ENCODE results near the gene PLB1.
"Not testable (repeated sequence)": the region's sequence is repeated elsewhere in the genome, so short reads cannot be mapped to it uniquely, and the experiment has no call there.

Gene PLB1

DNA sequence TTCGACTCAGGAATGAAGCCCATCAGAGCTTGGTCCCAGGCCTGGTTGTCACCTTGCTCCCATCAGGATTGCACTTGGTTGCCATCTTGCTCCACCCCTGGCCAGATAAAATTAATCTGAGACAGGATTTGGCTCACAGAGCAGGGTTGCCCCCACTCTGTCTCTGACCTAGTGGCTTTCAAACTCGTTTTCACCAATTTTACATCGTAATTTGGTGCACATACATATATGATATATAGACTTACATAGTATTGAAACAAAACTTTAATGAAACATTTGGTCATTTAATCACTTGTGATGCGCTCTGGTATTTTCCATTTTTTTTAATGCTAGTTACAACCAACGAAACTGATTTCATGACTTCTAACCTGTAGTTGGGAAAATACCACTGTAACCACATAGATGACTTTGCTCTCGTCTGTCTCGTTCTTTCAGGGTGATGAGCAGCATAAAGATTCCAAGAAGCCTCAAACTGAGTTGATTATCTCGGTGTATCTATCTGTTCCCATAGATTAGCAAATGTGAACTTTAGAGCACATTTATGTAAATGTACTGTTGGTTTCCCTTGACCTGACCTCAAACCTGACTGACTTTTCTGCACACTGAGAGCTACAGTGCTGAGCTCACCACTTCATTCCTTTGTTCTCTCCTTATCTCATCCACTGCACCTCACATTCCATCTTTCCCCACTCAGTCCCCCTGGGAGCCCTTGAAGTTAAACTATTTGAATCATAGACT lies 30.5 kb upstream of the PLB1 start:
- no peak for DNase-seq

DNA sequence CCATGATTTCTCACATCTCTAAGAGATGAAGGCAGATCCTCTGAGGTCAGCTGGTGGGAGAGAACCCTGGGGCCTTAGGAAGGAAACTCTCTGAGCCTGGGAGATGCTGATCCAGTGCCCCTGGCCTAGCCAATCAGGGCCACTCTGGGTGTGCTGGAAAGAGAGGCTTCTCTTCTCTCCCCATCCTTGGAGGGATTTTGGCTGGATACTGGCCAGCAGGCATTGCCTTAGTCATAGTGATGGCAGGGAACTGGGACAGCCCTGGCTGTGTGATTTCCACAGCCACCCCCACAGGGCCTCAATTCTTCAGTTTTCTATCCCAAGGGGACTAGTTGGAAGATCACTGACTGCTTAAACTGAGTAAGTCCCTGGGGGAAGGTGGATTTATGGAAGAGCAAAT lies 26.6 kb upstream of the PLB1 start:
- no peak for DNase-seq

DNA sequence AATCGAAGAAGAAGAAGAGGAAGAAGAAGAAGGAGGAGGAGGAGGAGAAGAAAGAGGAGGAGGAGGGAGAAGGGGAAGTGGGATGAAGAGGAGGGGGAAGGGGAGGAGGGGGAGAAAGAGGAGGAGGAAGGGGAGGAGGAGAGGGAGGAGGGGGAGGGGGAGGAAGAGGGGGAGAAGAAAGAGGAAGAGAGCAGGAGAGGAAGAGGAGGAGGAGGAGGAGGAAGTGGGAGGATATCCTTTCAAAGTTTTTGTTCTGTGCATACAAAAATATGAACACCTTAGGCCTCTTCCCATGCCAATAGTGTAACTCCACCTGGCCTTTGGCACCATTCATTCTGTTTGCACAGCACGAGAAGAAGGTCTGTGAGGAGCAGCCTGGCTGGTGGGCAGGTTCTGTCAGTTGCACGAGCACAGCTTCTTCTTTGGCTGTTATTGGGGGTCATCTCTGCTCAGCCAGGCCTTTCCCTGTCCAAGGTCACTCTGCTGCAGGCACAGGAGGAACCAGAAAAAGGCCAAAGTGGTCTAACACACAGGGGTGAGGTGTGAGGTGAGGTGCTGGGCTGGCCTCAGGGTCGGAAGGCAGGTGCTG lies 25.8 kb upstream of the PLB1 start:
- DNase-seq, result no peak

DNA sequence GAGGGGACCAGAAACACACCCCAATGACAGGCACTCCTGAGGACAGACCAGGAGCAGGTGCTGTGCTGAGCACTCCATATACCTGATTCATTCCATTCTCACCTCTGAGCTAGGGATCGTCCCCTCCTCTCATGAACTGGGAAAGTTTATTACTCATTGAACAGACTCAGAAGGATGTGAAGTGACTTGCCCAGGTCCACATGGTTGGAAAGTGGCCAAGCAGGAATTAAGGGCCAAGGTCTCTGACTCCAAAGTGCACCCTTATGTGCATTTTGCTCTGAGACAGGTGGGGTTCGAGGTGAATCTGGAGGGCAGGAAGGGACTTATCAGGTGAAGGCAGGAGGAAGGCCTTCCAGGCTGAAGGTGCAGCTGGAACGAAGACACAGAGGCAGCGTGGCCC lies 25.1 kb upstream of the PLB1 start:
- no peak for DNase-seq

DNA sequence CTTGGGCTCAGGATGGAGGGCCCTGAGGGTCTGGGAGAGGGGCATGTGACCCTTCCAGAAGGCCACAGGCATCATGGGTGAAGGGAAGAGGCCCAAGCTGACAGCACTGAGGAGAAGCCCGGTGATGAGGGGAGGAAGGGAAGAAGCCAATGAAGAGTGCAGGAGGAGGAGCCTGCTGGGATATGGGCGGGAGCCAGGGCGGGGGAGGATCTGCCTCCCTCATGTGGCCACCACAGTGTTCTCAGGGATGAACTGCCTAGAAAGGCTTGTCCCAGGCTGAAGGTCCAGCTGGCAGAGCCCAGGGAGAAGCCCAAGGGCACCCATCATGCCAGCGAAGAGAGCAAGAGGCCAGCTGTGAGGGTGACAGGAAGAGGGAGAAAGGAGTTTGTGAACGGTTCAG lies 24.6 kb upstream of the PLB1 start:
- no peak for DNase-seq

DNA sequence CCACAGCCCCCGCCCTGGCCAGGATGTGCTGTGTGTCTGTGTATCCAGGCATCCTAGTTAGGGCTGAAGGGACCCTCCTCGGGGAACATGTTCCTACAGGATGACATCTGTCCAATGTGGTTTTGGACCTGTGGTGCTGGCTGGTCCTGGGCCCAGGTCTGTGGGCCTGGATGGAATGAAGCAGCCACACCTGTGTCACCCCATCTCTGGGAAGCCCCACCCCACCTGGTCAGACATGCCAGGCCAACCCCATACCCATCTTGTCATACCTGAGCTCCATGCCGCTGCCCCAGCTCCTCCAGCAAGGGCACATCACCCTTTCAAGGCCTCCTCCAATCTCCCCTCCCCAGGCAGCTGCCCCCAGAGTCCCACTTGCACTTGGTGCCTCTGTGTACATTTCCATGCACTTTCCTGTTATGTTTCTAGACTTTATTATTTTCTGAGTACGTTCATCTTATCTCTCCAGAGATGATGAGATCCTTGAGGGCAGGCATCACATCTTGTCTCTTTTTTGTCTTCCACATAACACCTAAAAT lies 24.1 kb upstream of the PLB1 start:
- DNase-seq, result no peak

DNA sequence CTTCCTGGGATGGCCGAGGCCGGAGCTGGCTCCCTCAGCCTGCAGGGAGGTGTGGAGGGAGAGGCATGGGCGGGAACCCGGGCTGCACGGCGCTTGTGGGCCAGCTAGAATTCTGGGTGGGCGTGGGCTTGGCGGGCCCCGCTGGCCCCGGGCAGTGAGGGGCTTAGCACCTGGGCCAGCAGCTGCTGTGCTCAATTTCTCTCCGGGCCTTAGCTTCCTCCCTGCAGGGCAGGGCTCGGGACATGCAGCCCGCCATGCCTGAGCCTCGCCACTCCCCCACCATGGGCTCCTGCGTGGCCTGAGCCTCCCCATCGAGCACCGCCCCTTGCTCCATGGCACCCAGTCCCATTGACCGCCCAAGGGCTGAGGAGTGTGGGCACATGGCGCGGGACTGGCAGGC lies 23.2 kb upstream of the PLB1 start:
- not testable (repeated sequence) for DNase-seq

DNA sequence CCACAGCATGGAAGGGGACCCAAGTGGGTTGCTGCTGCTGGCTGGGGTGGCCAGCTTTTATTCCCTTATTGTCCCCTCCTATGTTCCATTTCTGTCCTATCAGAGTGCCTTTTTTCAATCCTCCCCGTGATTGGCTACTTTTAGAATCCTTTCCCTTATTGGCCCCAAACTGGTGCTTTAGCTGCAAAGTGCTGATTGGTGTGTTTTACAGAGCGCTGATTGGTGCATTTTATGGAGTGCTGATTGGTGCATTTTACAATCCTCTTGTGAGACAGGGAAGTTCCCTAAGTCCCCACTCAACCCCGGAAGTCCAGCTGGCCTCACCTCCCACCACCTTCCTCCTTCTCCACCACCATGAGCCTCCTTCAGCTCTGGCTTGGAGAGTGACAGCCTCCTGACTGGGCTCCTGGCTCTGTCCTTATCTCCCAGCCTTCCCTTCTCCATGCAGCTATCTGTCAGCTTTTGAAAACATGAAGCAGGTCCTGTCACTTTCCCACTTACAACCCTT lies 20.7 kb upstream of the PLB1 start:
- no peak for DNase-seq

DNA sequence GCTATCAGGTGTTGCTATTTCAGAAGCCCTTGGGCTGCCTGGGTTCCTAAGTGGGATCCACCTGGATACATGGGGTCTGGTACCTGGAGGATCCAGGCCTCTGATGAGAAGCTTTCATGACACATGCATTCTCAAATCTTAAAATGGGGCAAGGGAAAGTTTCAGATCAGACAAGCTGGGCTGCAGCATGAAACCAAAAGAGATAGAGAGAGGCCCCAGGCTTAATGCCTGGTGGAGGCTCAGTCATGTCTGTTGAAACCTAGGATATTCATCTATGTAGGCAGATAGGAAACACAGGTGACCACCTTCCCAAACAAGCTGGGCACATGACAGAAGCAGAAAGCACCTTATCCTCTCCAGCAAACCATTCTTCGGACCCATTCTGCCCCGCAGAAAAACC lies 18.8 kb upstream of the PLB1 start:
- no peak for DNase-seq

DNA sequence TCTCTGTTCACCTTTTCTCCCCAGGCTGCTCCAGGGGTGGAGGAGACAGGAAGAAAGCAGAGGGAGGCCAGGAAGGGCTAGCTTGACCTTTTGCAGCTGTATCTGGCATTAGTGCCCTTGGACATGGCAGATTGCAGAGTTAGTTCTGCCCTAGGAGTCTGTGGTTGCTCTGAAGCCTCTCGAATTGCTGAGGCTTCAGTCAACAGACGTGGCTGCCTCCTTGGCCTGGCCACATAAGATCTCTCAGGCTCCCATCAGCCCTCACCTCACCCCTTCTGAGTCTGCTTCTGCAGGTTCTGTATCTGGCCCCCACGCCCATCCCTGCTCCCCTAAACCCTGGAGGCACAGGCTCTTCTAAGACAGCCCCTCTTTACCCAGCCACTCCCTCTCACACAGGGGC lies 18.2 kb upstream of the PLB1 start:
- DNase-seq, result no peak

DNA sequence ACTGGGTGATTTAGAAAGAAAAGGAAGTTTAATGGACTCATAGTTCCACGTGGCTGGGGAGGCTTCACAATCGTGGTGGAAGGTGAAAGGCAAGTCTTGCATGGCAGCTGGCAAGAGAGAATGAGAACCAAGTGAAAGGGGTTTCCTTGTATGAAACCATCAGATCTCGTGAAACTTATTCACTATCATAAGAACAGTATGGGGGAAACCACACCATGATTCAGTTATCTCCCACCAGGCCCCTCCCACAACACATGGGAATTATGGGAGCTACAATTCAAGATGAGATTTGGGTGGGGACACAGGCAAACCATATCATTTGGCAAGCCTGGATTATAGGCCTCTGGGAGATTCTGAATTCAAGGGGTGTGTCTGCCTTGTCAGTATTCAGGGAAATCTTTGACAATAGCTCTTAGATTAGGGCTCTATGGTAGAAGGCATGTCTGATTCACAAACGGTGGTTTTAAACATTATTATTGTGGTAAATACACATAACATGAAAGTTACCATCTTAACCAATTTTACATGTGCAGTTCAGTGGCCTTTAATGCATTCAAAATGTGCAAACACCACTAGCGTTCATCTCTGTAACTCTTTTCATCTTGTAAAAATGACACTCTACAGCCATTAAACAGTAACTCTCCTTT lies 15.3 kb upstream of the PLB1 start:
- DNase-seq, result no peak

DNA sequence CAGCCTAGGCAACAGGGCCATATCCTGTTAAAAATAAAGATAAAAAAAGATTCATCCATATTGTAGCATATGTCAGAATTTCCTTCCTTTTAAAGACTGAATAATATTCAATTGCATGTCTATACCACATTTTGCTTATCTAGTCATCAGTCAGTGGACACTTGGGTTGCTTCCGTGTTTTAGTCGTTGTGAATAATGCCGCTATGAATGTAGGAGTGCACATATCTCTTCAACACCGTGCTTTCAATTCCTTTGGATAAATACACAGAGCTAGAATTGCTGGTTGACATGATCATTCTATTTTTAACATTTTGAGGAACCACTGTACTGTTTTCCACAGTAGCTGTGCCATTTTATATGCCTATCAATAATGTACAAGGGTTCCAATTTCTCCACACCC lies 14.0 kb upstream of the PLB1 start:
- DNase-seq, result no peak

DNA sequence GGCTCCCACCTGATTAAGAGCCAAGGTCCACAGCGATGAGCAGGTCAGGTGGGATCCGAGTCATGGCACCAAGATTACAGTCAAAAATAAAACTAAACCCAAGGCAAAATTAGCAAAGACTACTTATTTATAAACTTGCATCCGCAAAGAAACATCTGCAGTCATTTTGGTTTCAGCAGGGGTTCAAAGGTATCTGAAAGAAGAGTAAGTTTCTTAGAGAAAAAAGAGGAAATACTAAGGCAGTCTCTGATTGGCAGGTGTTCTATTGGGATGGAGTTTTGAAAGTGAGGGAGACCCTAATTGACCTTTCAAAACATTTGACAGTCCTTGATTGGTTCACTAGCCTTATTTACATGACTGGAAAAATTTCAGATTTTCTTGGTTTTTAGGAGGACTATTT lies 11.0 kb upstream of the PLB1 start:
- no peak for DNase-seq

DNA sequence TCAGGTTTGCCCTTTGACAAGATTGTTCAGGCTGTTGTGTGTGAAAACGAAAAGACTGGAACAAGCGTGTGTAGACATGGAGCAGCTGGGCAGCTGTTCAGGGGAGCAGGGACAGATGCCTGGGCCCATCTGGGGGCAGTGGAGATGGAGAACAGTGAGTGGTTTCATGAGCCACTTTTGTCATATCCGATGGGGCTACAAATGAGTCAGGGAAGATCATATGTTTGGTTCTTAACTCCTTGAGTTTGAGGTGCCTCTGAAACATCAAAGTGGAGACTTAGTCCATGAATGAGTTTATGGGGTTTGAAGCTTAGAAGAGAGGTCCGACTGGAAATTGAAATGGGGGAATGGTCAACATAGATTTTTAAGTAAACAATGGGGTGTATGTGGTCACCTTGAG lies 9.3 kb upstream of the PLB1 start:
- no peak for DNase-seq

DNA sequence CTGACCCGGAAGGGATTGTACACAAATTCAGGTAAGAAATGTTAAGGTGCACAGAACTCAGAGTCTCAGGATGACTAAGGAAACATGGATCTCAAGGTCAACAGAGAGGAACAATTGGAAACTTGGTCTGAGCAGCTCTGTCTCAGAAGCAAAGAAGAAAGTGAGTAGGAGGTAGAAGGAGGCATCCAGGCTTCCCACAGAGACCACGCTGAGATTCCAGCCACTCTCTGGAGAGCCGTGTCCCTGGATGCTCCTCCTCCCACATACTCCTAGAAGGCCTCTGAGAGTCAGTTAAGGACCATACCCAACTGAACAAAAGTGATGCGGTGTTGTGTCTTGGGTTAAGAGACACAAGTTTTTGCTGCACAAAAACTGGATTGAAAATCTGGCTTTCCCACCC lies 8.6 kb upstream of the PLB1 start:
- no peak for DNase-seq

DNA sequence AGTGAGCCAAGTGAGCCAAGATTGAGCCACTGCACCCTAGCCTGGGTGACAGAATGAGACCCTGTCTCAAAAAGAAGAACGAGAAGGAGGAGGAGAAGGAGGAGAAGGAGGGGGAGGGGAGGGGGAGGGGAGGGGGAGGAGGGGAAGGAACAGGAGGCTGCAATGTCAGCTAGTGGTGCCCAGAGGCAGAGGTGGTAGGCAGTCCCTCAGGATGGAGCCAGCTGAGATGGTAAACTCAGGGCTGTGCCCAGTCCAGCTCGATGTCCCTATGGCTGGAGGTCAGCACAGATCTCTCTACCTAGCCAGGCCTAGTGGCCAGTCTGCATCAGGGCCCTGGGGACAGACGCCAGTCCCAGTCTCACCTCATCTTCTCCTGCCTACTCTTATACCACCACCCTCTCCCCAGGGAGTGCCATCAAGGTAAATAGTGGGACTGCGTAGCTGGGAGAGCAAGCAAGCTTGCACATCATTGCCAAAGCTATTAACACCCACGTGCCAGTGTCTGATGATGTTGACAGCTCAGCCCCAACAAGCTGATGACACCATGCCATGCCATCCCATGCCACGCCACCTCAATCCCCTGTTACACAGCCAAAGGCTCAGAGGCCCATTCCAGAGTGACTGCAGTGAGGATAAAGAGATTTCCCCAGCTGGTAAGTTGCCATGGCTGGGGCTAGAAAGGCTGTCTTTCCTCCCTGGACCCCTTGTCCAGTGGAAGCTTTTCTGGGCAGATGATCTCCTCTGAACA lies 7.6 kb upstream of the PLB1 start:
- no peak for DNase-seq

DNA sequence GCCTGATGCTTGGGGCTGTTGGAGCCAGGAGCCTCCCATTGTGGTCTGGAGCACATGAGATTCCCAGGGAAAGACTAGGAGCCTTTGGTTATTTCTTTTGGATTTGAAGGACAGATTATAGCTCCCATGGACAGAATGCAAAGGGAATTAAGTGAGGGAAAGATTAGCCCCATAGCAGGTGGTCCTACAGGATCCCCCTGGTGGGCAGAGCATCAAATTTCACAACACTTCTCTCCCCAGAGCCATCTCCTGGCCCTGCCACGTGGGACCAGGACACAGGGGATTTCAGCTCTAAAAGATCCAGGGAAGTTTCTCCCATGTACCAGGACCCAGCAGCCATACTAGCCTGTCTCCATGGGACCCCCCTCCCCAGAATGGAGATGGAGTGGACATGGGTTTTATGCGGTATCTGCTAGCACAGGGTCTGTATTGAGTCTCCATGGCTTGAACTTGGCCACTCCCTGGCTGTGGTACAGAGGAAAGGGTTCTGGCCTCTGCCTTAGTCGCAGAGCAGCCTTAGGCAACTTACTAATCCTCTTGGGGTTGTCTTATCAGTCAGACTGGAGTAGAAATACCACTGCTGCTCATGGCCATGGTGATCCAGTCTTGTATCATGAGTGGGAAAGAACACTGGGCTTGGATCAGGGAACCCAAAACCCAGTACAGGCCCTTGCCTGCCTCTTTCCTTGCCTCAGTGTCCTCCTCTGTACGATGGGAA lies 6.8 kb upstream of the PLB1 start:
- no peak for DNase-seq

DNA sequence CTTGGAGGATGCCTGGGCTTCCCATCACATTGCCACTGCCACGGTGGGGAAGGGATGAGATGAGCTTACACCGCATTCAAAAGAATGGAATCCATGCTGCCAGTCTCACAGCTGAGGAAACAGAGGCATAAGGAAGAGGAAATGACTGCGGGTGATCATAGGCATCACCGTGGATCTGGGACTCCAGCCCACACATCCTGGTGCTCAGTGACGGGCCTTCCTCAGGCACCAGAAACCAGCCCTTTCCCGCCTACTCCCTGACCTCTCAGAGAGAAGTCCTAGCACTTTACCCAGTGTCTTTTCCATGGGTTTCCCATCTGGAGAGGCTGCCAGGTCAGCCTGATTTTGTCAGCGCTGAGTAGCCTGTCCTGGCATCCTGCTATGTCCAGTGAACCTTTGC lies 5.3 kb upstream of the PLB1 start:
- DNase-seq, result no peak

DNA sequence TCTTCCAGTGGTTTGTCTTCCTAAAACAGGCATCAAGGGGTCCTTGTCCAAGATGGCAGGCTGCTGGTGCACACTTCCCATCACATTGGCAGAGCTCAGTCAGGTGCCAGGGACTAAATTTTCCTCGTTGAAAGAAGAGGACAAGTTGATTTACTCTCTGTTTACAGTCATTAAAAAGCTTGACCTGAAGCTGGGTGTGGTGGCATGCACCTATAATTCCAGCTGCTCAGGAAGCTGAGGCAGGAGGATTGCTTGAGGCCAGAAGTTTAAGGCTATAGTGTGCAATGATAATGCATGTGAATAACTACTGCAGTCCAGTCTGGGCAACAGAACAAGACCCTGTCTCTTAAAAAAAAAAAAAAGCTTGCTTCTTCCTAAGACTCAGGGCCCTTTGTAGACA lies 3.6 kb upstream of the PLB1 start:
- no peak for DNase-seq

DNA sequence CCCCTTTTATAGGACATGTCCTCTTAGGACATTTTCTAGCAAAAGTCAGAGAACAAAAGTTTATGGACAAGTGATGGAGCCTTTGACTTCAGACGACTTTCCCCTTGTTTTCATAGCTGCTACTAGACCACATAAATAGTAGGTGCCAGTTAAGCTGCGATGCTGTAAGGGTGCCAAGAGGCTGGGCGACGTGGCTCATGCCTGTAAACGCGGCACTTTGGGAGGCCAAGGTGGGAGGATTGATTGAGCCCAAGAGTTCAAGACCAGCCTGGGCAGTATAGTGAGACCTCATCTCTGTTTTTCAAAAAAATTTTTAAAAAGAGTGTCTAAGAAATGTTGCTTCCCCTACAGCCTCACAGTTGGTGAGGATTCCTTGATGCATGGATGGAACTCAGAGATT lies 2.2 kb upstream of the PLB1 start:
- no peak for DNase-seq

DNA sequence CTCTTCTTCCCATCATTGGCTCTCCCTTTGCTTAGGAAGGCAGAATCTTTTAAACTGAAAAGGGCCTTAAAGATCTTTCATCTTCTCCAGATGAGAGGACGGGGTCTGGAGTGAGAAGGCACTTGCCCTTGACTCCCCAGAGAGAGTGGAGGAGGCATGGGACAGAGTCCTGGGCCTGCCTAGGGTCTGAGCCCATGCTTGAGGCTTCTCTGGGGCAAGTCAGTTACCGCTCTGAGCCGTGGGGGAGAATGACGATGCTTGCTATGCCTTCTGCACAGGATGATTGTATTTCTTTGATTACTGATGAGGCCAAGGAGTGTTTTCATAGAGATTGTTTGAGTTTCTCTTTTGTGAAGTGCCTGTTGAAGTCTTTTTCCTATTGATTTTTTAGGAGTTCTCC lies 921 bp downstream of the PLB1 start:
- DNase-seq, result no peak

DNA sequence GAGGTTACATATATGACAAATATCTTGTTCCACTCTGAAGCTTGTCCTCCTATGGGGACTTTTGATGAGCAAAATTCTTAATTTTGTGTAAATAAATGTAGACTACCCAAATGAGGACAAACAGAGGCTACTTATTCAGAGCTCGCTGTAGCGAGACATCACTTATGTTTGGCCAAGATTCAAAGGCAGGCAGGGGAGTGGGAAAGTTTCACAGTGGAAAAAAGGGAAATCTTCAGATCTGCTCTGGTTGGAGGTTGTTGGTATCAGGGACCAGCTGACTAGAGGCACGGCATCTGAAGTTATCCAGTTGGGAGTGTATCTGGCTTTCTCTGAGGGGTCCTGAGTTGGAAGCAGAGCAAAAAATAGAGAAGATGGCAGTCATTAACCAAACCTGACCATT lies 1.3 kb downstream of the PLB1 start:
- no peak for DNase-seq

DNA sequence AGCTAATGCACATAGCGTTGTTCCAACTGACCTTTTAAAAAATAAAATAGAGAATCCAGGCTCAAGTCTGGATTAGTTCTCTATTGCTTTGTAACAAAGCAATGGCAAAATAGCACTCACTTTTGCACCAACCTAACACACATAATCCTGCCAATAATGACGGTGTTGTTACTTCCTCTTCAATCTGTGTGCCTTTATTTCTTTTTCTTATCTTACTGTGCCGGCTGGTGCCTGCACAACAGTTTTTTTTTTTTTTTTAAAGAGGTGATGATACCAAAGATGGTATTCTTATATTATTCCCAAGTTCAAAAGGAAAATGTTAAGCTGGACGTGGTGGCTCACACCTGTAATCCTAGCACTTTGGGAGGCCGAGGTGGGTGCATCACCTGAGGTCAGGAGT lies 3.4 kb downstream of the PLB1 start:
- no peak for DNase-seq
